Measurements from ENCODE around the gene AGK.
"Not testable (repeated sequence)": the region's sequence is repeated elsewhere in the genome, so short reads cannot be mapped to it uniquely, and the experiment has no call there.

The AGK gene

GRCh38 chr7:141588912-141589311, 37.7 kb downstream of the AGK start:
- DNase-seq, result no peak

DNA sequence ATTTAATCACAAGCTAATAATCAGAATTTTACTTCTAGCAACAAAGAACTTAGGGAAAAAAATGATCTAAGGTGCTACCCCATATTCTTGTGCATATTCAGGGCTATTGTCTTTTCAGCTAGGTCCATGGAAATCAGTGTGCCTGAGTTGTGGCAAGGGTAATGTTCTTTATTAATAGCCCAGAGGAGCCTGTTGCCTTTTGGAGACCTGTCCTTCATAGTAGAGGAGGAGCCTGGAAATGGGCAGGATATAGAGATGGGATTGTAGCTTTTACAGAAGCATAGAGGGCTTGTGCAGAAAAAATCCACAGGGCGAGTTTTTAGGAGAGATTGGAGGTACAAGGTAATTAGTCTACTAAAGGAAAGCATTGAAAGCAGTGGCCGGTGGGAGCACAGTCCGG, 38.9 kb downstream of the AGK start:
- no peak for DNase-seq

GRCh38 chr7:141590666-141591065, 39.5 kb downstream of the AGK start:
- no peak for DNase-seq

GRCh38 chr7:141593134-141593533, 41.9 kb downstream of the AGK start:
- no peak for DNase-seq

- DNase-seq, result no peak
Observed at GRCh38 chr7:141597966-141598365, 46.8 kb downstream of the AGK start.

GRCh38 chr7:141598408-141598807, 47.2 kb downstream of the AGK start:
- DNase-seq, result no peak

GRCh38 chr7:141600168-141601006, 49.2 kb downstream of the AGK start:
- DNase-seq, result no peak

DNA sequence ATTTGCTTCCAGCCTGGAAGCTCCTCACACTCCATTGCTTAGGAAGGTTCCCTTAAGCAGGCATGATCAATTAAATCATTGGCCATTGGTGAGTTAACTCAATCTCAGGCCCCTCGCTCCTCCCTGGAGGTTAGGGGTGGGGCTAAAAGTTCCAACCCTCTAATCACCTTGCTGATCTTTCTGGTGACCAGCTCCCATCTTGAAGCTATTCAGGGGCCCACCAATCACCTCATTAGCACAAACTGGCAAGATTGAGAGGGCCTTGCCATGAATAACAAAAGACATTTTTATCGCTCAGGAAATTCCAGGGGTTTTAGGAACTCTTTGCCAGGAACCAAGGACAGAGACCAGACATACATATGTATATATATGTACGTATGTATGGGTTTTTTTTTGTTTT, 58.4 kb downstream of the AGK start:
- DNase-seq, result no peak

DNA sequence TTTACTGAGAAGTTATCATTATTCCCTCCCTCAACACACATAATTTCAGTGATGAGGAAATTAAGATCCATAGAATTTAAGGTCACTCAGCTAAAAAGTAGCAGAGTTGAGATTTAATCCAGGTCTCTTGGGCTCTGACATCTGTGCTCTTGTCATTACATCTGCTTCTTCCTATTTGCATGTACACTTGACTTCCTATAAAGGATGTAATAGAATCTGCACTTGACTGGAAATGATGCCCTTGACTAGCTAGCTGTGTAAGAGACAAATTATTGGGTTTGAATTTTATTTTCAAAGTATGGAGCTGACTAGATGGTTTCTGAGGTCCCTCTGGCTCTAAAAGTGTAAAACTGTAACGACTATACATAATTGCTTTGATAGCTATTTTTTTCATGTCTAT, 59.5 kb downstream of the AGK start:
- no peak for DNase-seq

GRCh38 chr7:141612861-141613260, 61.7 kb downstream of the AGK start:
- no peak for DNase-seq

DNA sequence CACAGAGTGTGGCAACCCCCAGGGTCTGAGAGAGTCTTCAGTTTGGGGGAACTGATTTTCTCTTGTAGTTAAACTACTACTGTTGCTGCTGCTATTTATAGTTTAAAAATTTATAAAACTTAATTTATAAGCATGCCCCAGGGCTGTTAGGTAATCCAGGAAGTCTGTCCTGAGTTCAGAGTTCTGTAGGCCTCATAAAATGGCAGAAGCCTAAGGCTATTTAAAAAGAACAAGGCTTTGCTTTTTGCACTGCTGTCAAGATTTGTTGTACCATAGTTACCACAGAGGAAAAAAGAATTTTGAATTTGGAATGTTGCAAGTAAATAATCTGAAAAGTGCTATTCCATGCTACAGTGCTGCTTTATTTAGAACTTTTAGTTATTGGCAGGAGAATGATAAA, 66.1 kb downstream of the AGK start:
- no peak for DNase-seq

DNA sequence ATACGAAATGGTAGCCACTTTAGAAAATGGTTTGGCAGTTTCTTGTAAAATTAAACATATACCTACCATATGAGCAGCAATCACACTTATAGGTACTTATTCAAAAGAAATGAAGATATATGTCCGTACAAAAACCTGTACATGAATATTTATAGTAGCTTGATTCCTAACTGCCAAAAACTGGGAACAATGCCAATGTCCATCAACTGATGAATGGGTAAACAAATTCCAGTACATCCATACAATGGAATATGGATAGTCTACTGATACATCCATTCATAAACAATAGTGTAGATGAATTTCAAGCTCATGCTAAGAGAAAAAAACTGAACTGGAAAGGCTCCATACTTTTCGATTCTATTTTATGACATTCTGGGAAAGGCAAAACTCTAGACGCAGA, 68.5 kb downstream of the AGK start:
- no peak for DNase-seq

DNA sequence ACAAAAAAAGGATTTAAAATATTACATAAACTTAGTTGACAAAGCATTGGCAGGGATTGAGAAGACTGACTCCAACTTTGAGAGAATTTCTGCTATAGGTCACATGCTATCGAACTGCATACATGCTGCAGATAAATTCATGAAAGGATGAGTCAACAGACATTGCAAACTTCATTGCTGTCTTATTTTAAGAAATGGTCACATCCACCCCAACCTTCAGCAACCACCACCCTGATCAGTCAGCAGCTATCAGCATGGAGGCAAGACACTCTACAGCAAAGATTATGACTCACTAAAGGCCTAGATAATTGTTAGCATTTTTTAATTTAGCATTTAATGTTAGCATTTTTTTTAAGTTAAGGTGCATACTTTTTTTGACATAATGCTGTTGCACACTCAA, 73.6 kb downstream of the AGK start:
- no peak for DNase-seq

DNA sequence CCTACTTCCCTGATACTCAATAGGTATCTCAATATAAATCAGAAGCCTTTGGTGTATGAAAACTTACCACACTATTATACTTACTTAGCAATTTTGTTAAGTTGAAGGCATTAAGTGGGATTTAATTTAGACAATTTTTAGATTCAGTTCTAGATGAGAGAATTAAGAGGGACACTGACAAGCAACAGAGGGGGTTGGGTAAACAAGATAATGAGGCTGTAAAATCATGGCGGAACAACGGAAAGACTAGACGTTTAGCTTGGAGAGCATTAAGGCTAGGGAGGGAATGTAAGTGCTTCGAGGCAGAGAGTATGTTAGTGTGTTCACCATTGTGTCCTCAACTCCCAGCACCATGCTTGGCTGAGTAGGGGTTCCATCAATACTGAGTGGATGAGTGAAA, 79.4 kb downstream of the AGK start:
- no peak for DNase-seq

- DNase-seq, result no peak
Observed at GRCh38 chr7:141631525-141631924, 80.3 kb downstream of the AGK start.

GRCh38 chr7:141634065-141634464, 82.9 kb downstream of the AGK start:
- no peak for DNase-seq

DNA sequence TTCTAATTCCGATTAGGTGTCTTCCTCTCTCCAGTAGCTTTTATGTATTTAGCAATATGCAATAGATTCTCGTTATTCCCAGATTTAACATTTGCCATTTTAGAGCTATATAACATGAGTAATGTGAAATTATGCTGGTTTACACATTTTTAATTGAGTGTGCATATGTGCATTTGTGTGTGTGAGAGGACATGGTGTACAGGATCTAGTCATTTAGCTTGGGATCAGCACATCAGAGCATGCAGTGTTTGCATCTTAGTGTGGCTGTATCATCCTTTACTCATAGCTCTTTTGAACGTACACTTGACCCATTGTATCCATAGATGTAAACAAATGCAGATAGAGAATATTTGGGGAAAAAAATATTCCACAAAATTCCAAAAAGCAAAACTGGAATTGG, 84.8 kb downstream of the AGK start:
- no peak for DNase-seq

GRCh38 chr7:141640239-141640840, 89.1 kb downstream of the AGK start:
- DNase-seq, result no peak

DNA sequence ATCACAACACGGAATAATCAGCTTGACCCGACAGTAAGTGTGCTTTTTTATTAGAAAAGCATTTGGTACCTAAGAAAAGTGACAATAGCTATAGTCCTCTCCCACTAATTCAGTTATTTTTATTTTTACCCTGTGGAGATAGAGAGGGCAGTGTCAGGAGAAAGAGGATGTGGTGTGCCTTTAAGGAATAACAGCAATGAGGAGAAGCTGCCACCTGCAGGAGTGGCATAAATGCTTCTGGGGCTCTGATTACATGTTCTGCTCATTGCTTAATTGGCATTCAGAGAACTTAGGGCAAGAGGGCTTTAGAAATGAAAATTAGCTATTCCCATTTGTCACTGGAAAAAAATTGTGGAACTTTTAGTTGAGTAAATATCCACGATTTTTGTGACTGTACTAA, 90.7 kb downstream of the AGK start:
- DNase-seq, result no peak

DNA sequence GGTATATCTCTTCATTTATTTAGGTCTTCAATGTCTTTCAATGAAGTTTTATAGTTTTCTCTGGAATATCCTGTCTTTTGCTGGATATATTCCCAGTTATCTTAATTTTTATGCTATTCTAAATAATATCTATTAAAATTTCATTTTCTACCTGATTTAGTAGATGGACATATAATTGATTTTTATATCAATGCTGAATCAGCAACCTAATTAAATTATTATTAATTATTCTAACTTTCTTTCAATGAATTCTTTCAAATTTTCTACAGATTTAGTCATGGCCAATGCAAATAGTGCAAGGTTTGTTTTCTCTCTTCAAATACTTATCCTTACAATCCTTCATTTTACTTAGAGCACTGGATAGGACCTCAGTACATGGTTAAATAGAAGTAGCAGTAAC, 94.0 kb downstream of the AGK start:
- DNase-seq, result no peak

- no peak for DNase-seq
Observed at GRCh38 chr7:141646826-141647480, 95.7 kb downstream of the AGK start.

DNA sequence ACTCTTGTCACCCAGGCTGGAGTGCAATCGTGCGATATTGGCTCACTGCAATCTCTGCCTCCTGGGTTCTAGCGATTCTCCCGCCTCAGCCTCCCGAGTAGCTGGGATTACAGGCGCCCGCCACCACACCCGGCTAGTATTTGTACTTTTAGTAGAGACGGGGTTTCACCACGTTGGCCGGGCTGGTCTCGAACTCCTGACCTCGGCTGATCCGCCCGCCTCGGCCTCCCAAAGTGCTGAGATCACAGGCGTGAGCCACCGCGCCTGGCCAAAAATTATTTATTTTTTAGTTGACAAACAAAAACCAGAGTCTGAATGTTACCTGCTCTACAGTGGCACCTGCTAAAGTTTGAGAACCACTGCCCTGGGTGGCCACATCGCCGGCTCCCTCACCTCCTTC, 96.5 kb downstream of the AGK start:
- DNase-seq, result not testable (repeated sequence)

GRCh38 chr7:141648276-141649114, 97.3 kb downstream of the AGK start:
- no peak for DNase-seq

All from NCI-H774 (cell line).